HEK293 (cell line): ENCODE data around the gene SMAD2.

Experiments used
- CTCF ChIA-PET: fragments of 350-600 bp; formaldehyde crosslinking; extraction: SDS; loops from one replicate; lab custom pipeline; 2021; ENCODE audit warnings: antibody characterized with exemption; lab: Yijun Ruan, JAX
- POLR2A ChIA-PET: fragments of 300-600 bp; formaldehyde crosslinking; extraction: SDS; loops from one replicate; lab custom pipeline; 2020; ENCODE audit warnings: antibody characterized with exemption, inconsistent platforms; lab: Yijun Ruan, JAX
- H3K27ac ChIP-seq: fragments of 200-500 bp; sonication (Bioruptor generic); 2 replicates; pipeline ENCODE4 v1.5.1; 2014; ENCODE audit warnings: low read depth, low read length, control low read depth, inconsistent platforms; ENCODE audit errors: extremely low read depth
- H3K36me3 ChIP-seq, 2 experiments: fragments of 200-500 bp in 1 of 2; sonication (Bioruptor generic) in 1 of 2; 1 replicate in 1 of 2; 2 replicates in 1 of 2; pipeline ENCODE4 v1.5.1; 2014 to 2017; ENCODE audit warnings: inconsistent platforms in 2 of 2, low read length in 2 of 2; ENCODE audit not compliant: control insufficient read depth in 2 of 2, insufficient read depth in 1 of 2
- H3K4me1 ChIP-seq: fragments of 200-500 bp; sonication (Bioruptor generic); 2 replicates; pipeline ENCODE4 v1.5.1; 2014; ENCODE audit warnings: mild to moderate bottlenecking, low read length, inconsistent platforms; ENCODE audit not compliant: control insufficient read depth, insufficient read depth
- H3K4me3 ChIP-seq: 2 replicates; pipeline ENCODE4 v1.5.1; 2011; ENCODE audit warnings: low read depth, mild to moderate bottlenecking, control low read depth, low read length, moderate library complexity
- H3K9me3 ChIP-seq: fragments of 200-500 bp; sonication (Bioruptor generic); 2 replicates; pipeline ENCODE4 v1.5.1; 2014; ENCODE audit warnings: low read depth, low read length, inconsistent platforms; ENCODE audit not compliant: control insufficient read depth, insufficient read depth
- KLF10 ChIP-seq: fragments of 450-650 bp; IDR thresholded peaks from 2 replicates; pipeline ENCODE4 v1.5.1; 2018; ENCODE audit warnings: missing biosample characterization, mild to moderate bottlenecking, missing genetic modification characterization
- MZF1 ChIP-seq: fragments of 450-650 bp; formaldehyde crosslinking; IDR thresholded peaks from 2 replicates; pipeline ENCODE4 v1.5.1; 2017; ENCODE audit warnings: missing biosample characterization, missing genetic modification characterization, borderline replicate concordance
- SCRT1 ChIP-seq: fragments of 450-650 bp; formaldehyde crosslinking; IDR thresholded peaks from 2 replicates; pipeline ENCODE4 v1.5.1; 2016; ENCODE audit warnings: missing biosample characterization, missing genetic modification characterization, borderline replicate concordance
- SP3 ChIP-seq: fragments of 450-650 bp; formaldehyde crosslinking; IDR thresholded peaks from 2 replicates; pipeline ENCODE4 v1.5.1; 2016; ENCODE audit warnings: missing biosample characterization, missing genetic modification characterization
- ZBTB1 ChIP-seq: fragments of 450-650 bp; formaldehyde crosslinking; IDR thresholded peaks from 2 replicates; pipeline ENCODE4 v1.5.1; 2016; ENCODE audit warnings: missing biosample characterization, missing genetic modification characterization
- ZBTB48 ChIP-seq: fragments of 450-650 bp; formaldehyde crosslinking; IDR thresholded peaks from 2 replicates; pipeline ENCODE4 v1.5.1; 2016; ENCODE audit warnings: missing biosample characterization, missing genetic modification characterization
- ZNF146 ChIP-seq: fragments of 450-650 bp; formaldehyde crosslinking; IDR thresholded peaks from 2 replicates; pipeline ENCODE4 v1.5.1; 2016; ENCODE audit warnings: missing biosample characterization, missing genetic modification characterization
- ZNF335 ChIP-seq: fragments of 450-650 bp; formaldehyde crosslinking; conservative IDR thresholded peaks from 2 replicates; pipeline ENCODE4 v1.5.1; 2016; ENCODE audit warnings: missing biosample characterization, missing genetic modification characterization
- ZNF416 ChIP-seq: fragments of 450-650 bp; formaldehyde crosslinking; IDR thresholded peaks from 2 replicates; pipeline ENCODE4 v1.5.1; 2016; ENCODE audit warnings: missing biosample characterization, missing genetic modification characterization
- ZNF510 ChIP-seq: fragments of 450-650 bp; formaldehyde crosslinking; IDR thresholded peaks from 2 replicates; pipeline ENCODE4 v1.5.1; 2018; ENCODE audit warnings: mild to moderate bottlenecking, missing genetic modification characterization, missing biosample characterization; ENCODE audit not compliant: insufficient replicate concordance
- ZNF549 ChIP-seq: fragments of 450-650 bp; IDR thresholded peaks from 2 replicates; pipeline ENCODE4 v1.5.1; 2018; ENCODE audit warnings: missing biosample characterization, missing genetic modification characterization, mild to moderate bottlenecking, inconsistent platforms, moderate library complexity
- ZNF571 ChIP-seq: fragments of 450-650 bp; formaldehyde crosslinking; IDR thresholded peaks from 2 replicates; pipeline ENCODE4 v1.5.0; 2017; ENCODE audit warnings: missing biosample characterization, missing genetic modification characterization
- ZNF626 ChIP-seq: fragments of 450-650 bp; sonication (Bioruptor Pico); formaldehyde crosslinking; IDR thresholded peaks from 2 replicates; pipeline ENCODE4 v1.5.1; 2018; ENCODE audit warnings: missing biosample characterization, missing genetic modification characterization, inconsistent platforms
- ZNF629 ChIP-seq: fragments of 450-650 bp; formaldehyde crosslinking; IDR thresholded peaks from 2 replicates; pipeline ENCODE4 v1.5.1; 2017; ENCODE audit warnings: missing biosample characterization, missing genetic modification characterization
- ZNF707 ChIP-seq: fragments of 450-650 bp; formaldehyde crosslinking; IDR thresholded peaks from 2 replicates; pipeline ENCODE4 v1.5.1; 2016; ENCODE audit warnings: missing biosample characterization, missing genetic modification characterization
- ZNF76 ChIP-seq: fragments of 450-650 bp; formaldehyde crosslinking; IDR thresholded peaks from 2 replicates; pipeline ENCODE4; 2016; ENCODE audit warnings: low read depth, missing biosample characterization, missing genetic modification characterization, borderline replicate concordance
- ZSCAN16 ChIP-seq: fragments of 450-650 bp; formaldehyde crosslinking; IDR thresholded peaks from 2 replicates; pipeline ENCODE4 v1.5.1; 2016; ENCODE audit warnings: missing biosample characterization, missing genetic modification characterization
- TF ChIP-seq, protein P1 (sequence below): fragments of 450-650 bp; formaldehyde crosslinking; conservative IDR thresholded peaks from 2 replicates; pipeline ENCODE4 v1.5.1; 2016; ENCODE audit warnings: low read depth, missing biosample characterization, missing genetic modification characterization
- TF ChIP-seq, protein P2 (sequence below): fragments of 450-650 bp; IDR thresholded peaks from 2 replicates; pipeline ENCODE4 v1.5.1; 2018; ENCODE audit warnings: missing biosample characterization, mild to moderate bottlenecking, missing genetic modification characterization
- TF ChIP-seq, protein P3 (sequence below): fragments of 450-650 bp; formaldehyde crosslinking; IDR thresholded peaks from 2 replicates; pipeline ENCODE4 v1.5.1; 2016; ENCODE audit warnings: missing biosample characterization, missing genetic modification characterization
- TF ChIP-seq, protein P4 (sequence below): fragments of 450-650 bp; formaldehyde crosslinking; IDR thresholded peaks from 2 replicates; pipeline ENCODE4 v1.5.1; 2017; ENCODE audit warnings: missing biosample characterization, mild to moderate bottlenecking, missing genetic modification characterization, moderate library complexity
- TF ChIP-seq, protein P5 (sequence below): fragments of 450-650 bp; formaldehyde crosslinking; IDR thresholded peaks from 2 replicates; pipeline ENCODE4 v1.5.1; 2016; ENCODE audit warnings: missing biosample characterization, missing genetic modification characterization
- TF ChIP-seq, protein P6 (sequence below): fragments of 450-650 bp; formaldehyde crosslinking; IDR thresholded peaks from 2 replicates; pipeline ENCODE4 v1.5.1; 2016; ENCODE audit warnings: missing biosample characterization, missing genetic modification characterization

SMAD2 gene

DNA sequence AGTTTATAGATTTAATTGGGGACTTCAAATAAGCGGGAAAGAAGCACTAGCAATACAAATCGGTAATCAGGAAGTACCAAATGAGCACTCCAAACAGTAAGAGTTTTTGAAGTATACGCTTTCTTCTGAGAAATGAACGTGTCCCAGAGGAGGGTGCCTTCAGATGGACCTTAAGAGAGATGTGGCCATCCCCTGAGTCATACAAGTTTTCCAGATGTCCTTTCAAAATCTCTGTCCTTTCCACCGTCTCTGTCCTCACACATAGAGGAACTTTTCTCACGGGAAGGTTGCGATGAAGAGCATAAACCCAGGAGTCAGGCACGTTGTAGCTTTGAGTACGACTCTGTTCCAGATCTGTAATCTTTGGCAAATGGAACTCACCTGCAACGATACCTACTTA lies 1.7 kb upstream of the SMAD2 start (continued):
- TF ChIP-seq, protein P1, sequence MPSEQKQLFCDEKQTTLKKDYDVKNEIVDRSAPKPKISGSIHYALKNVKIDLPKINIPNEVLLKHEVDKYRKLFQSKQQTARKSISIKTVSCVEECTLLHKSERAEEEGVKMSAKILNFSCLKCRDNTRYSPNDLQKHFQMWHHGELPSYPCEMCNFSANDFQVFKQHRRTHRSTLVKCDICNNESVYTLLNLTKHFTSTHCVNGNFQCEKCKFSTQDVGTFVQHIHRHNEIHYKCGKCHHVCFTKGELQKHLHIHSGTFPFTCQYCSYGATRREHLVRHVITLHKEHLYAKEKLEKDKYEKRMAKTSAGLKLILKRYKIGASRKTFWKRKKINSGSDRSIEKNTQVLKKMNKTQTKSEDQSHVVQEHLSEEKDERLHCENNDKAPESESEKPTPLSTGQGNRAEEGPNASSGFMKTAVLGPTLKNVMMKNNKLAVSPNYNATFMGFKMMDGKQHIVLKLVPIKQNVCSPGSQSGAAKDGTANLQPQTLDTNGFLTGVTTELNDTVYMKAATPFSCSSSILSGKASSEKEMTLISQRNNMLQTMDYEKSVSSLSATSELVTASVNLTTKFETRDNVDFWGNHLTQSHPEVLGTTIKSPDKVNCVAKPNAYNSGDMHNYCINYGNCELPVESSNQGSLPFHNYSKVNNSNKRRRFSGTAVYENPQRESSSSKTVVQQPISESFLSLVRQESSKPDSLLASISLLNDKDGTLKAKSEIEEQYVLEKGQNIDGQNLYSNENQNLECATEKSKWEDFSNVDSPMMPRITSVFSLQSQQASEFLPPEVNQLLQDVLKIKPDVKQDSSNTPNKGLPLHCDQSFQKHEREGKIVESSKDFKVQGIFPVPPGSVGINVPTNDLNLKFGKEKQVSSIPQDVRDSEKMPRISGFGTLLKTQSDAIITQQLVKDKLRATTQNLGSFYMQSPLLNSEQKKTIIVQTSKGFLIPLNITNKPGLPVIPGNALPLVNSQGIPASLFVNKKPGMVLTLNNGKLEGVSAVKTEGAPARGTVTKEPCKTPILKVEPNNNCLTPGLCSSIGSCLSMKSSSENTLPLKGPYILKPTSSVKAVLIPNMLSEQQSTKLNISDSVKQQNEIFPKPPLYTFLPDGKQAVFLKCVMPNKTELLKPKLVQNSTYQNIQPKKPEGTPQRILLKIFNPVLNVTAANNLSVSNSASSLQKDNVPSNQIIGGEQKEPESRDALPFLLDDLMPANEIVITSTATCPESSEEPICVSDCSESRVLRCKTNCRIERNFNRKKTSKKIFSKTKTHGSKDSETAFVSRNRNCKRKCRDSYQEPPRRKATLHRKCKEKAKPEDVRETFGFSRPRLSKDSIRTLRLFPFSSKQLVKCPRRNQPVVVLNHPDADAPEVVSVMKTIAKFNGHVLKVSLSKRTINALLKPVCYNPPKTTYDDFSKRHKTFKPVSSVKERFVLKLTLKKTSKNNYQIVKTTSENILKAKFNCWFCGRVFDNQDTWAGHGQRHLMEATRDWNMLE (tag by site-specific recombination) = no peak
- TF ChIP-seq ZNF629 (tag by site-specific recombination) (no peak), ZNF146 (tag by site-specific recombination) (no peak), KLF10 (tag by site-specific recombination) (no peak), ZNF76 (no peak), ZNF416 (tag by site-specific recombination) (no peak), ZNF510 (tag by site-specific recombination) (no peak), SCRT1 (tag by site-specific recombination) (no peak), MZF1 (tag by site-specific recombination) (no peak), ZSCAN16 (no peak), ZNF707 (tag by site-specific recombination) (no peak), ZNF626 (tag by site-specific recombination) (no peak)
- TF ChIP-seq, protein P2, sequence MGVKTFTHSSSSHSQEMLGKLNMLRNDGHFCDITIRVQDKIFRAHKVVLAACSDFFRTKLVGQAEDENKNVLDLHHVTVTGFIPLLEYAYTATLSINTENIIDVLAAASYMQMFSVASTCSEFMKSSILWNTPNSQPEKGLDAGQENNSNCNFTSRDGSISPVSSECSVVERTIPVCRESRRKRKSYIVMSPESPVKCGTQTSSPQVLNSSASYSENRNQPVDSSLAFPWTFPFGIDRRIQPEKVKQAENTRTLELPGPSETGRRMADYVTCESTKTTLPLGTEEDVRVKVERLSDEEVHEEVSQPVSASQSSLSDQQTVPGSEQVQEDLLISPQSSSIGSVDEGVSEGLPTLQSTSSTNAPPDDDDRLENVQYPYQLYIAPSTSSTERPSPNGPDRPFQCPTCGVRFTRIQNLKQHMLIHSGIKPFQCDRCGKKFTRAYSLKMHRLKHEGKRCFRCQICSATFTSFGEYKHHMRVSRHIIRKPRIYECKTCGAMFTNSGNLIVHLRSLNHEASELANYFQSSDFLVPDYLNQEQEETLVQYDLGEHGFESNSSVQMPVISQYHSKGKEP (tag by site-specific recombination) = no peak

DNA sequence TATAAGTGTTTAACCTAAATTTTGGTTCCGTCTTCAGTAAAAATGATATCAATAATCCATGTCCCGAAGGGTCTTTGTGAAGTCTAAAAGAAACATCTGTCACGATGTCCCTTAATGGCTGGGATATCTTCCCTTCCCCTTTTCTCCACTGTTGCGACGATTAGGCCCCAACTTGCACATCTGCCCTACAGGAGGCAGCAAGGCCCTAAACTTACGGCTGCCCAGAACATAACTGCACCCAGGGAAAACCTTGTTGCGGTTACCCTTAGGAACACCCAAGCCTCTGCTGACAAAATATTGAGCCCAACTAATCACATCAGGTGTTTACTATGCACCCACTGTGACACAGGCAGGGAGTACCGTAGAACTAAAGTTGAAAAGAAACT lies 1.3 kb upstream of the SMAD2 start:
- Histone ChIP-seq H3K36me3 (no peaks in the 10 kb centered on the region; a peak in 1 of 3 replicates), H3K4me3 (no peak overlapping the region), H3K27ac (peak overlapping the region; percentile 99; the same call in 1 of the 2 replicates), H3K4me1 (peaks cover 9% of the 10 kb centered on the region), H3K9me3 (no peaks in the 10 kb centered on the region)
- ChIA-PET POLR2A (interaction anchor here (1.3 to 1.8 kb wide), 2 partner anchors 39 to 66 kb away, joined by 4 to 5 read pairs; no protein-coding TSS in a partner anchor), CTCF (interaction anchor here (1.9 kb wide), 1 partner anchor 159 kb away, joined by 5 read pairs; no protein-coding TSS in a partner anchor)
- no peak for TF ChIP-seq ZBTB1 (tag by site-specific recombination)
- TF ChIP-seq, protein P3, sequence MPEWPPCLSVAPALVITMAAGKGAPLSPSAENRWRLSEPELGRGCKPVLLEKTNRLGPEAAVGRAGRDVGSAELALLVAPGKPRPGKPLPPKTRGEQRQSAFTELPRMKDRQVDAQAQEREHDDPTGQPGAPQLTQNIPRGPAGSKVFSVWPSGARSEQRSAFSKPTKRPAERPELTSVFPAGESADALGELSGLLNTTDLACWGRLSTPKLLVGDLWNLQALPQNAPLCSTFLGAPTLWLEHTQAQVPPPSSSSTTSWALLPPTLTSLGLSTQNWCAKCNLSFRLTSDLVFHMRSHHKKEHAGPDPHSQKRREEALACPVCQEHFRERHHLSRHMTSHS = no peak
- TF ChIP-seq SP3 (tag by site-specific recombination) = 0 out of 2 replicates have a peak, but pooled peaks have one; percentile 8
- TF ChIP-seq, protein P2 (tag by site-specific recombination) = peak; percentile 52; the same call in 1 of the 2 replicates
- TF ChIP-seq, protein P4, sequence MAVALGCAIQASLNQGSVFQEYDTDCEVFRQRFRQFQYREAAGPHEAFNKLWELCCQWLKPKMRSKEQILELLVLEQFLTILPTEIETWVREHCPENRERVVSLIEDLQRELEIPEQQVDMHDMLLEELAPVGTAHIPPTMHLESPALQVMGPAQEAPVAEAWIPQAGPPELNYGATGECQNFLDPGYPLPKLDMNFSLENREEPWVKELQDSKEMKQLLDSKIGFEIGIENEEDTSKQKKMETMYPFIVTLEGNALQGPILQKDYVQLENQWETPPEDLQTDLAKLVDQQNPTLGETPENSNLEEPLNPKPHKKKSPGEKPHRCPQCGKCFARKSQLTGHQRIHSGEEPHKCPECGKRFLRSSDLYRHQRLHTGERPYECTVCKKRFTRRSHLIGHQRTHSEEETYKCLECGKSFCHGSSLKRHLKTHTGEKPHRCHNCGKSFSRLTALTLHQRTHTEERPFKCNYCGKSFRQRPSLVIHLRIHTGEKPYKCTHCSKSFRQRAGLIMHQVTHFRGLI (tag by site-specific recombination) = no peak
- peak; percentile 11; the same call in 1 of the 2 replicates for TF ChIP-seq ZBTB48 (tag by site-specific recombination)
- TF ChIP-seq, protein P5, sequence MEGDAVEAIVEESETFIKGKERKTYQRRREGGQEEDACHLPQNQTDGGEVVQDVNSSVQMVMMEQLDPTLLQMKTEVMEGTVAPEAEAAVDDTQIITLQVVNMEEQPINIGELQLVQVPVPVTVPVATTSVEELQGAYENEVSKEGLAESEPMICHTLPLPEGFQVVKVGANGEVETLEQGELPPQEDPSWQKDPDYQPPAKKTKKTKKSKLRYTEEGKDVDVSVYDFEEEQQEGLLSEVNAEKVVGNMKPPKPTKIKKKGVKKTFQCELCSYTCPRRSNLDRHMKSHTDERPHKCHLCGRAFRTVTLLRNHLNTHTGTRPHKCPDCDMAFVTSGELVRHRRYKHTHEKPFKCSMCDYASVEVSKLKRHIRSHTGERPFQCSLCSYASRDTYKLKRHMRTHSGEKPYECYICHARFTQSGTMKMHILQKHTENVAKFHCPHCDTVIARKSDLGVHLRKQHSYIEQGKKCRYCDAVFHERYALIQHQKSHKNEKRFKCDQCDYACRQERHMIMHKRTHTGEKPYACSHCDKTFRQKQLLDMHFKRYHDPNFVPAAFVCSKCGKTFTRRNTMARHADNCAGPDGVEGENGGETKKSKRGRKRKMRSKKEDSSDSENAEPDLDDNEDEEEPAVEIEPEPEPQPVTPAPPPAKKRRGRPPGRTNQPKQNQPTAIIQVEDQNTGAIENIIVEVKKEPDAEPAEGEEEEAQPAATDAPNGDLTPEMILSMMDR (tag by site-specific recombination) = peak; percentile 14; the same call in 1 of the 2 replicates
- TF ChIP-seq ZNF549 = peak; percentile 24; the same call in 1 of the 2 replicates
- TF ChIP-seq, protein P6, sequence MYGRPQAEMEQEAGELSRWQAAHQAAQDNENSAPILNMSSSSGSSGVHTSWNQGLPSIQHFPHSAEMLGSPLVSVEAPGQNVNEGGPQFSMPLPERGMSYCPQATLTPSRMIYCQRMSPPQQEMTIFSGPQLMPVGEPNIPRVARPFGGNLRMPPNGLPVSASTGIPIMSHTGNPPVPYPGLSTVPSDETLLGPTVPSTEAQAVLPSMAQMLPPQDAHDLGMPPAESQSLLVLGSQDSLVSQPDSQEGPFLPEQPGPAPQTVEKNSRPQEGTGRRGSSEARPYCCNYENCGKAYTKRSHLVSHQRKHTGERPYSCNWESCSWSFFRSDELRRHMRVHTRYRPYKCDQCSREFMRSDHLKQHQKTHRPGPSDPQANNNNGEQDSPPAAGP (tag by site-specific recombination) = no peak
- peak; percentile 91 for TF ChIP-seq ZNF335 (tag by site-specific recombination)
- no peak for TF ChIP-seq ZNF571
